K562 (cell line): Measurements from ENCODE around the gene DNALI1. TPM values are rescaled to one million over a fixed set of nuclear protein-coding genes. Genes with fewer than 3 reads are reported as not detected.

Experiments used
- ATAC-seq: fragments of 200-7000 bp; cut with Tn5 transposase; 3 replicates; pipeline ENCODE4 v1.9.1; 2020; ENCODE audit warnings: moderate library complexity
- Bru-seq: library from RNA; stranded (reverse); fragments of 400-500 nt; gene quantifications from one replicate; lab custom pipeline; 2021; lab: Mats Ljungman, UMichigan
- BruChase-seq, 2 experiments: library from RNA; stranded (reverse); fragments of 400-500 nt; gene quantifications; one replicate each; lab custom pipeline; 2021; lab: Mats Ljungman, UMichigan
- BruUV-seq: library from RNA; stranded (reverse); fragments of 400-500 nt; replicated peaks from 2 replicates; lab custom pipeline; 2021; lab: Mats Ljungman, UMichigan
- CTCF ChIA-PET: fragments of 300-600 bp; formaldehyde crosslinking; extraction: SDS; loops from one replicate; lab custom pipeline; 2021; ENCODE audit warnings: low intra/inter-chr PET ratio; lab: Yijun Ruan, JAX
- POLR2A ChIA-PET: fragments of 300-600, 350-650 bp; sonication (Branson Sonifier 250); formaldehyde crosslinking; extraction: SDS; loops from one replicate; lab custom pipeline; 2021; ENCODE audit warnings: antibody characterized with exemption, inconsistent platforms; lab: Yijun Ruan, JAX
- DNase-seq, 4 experiments: peaks; one replicate each; pipeline versions ENCODE4 v3.0.0 to v3.0.0-alpha.2; 2011 to 2018; ENCODE audit warnings: low spot score in 3 of 4, mixed read lengths in 3 of 4; ENCODE audit errors: extremely low read depth in 1 of 4
- FAIRE-seq: peaks from 2 replicates; lab custom pipeline; 2011; peaks lifted over from hg19 to GRCh38; lab: Jason Lieb, UNC
- H2AFZ ChIP-seq: 2 replicates; pipeline ENCODE4 v1.6.0; 2011; ENCODE audit warnings: low read depth, low read length, control low read depth, inconsistent platforms
- H3K27ac ChIP-seq: fragments of 200-600 bp; 3 replicates; pipeline ENCODE4 v1.8.0; 2011; ENCODE audit warnings: low read depth, mild to moderate bottlenecking, control low read depth, inconsistent platforms, low read length, moderate library complexity, mixed read lengths; ENCODE audit errors: extremely low read depth
- H3K27me3 ChIP-seq, 2 experiments: fragments of 300-600 bp in 1 of 2; 2 replicates in 1 of 2; 3 replicates in 1 of 2; pipeline versions ENCODE4 v1.6.0 to v1.8.0; 2011; ENCODE audit warnings: inconsistent platforms in 2 of 2, low read length in 2 of 2, mild to moderate bottlenecking in 1 of 2, mixed read lengths in 1 of 2, moderate library complexity in 1 of 2; ENCODE audit not compliant: control insufficient read depth in 2 of 2, insufficient read depth in 2 of 2
- H3K36me3 ChIP-seq: fragments of 300-600 bp; 3 replicates; pipeline ENCODE4 v1.8.0; 2011; ENCODE audit warnings: mild to moderate bottlenecking, low read length, inconsistent platforms; ENCODE audit not compliant: control insufficient read depth, insufficient read depth
- H3K4me1 ChIP-seq, 2 experiments: fragments of 200-600 bp in 1 of 2; replicated peaks in 1 of 2; 2 replicates in 1 of 2; 3 replicates in 1 of 2; pipeline versions ENCODE4 v1.5.1 to v1.8.0; 2011; ENCODE audit warnings: inconsistent platforms in 2 of 2, low read length in 2 of 2, mild to moderate bottlenecking in 1 of 2, mixed read lengths in 1 of 2, moderate library complexity in 1 of 2; ENCODE audit not compliant: control insufficient read depth in 2 of 2, insufficient read depth in 2 of 2
- H3K4me2 ChIP-seq: 2 replicates; pipeline ENCODE4 v1.6.1; 2011; ENCODE audit warnings: low read length, control low read depth, inconsistent platforms, mixed read lengths; ENCODE audit not compliant: insufficient read depth
- H3K4me3 ChIP-seq: fragments of 200-600 bp; sonication (generic), shearing (Covaris generic); 2 replicates; pipeline ENCODE4 v1.5.1; 2016; ENCODE audit warnings: control low read depth, inconsistent platforms
- H3K79me2 ChIP-seq: fragments of 200-600 bp; 3 replicates; pipeline ENCODE4 v1.8.0; 2011; ENCODE audit warnings: low read length, inconsistent platforms; ENCODE audit not compliant: control insufficient read depth, insufficient read depth
- H3K9ac ChIP-seq, 2 experiments: 2 replicates each; pipeline versions ENCODE4 v1.6.0 to v1.6.1; 2011; ENCODE audit warnings: low read depth in 2 of 2, low read length in 2 of 2, control low read depth in 1 of 2, inconsistent platforms in 1 of 2, mild to moderate bottlenecking in 1 of 2, mixed read lengths in 1 of 2; ENCODE audit not compliant: insufficient read depth in 1 of 2
- H3K9me1 ChIP-seq: one replicate; pipeline ENCODE4 v1.6.0; 2011; ENCODE audit warnings: inconsistent platforms, mild to moderate bottlenecking, low read length, moderate library complexity; ENCODE audit not compliant: control insufficient read depth, insufficient read depth
- H3K9me3 ChIP-seq: replicated peaks from 2 replicates; pipeline ENCODE4 v1.5.1; 2011; ENCODE audit warnings: low read depth, low read length, inconsistent platforms; ENCODE audit not compliant: control insufficient read depth, insufficient read depth
- H4K20me1 ChIP-seq: replicated peaks from 2 replicates; pipeline ENCODE4 v1.6.1; 2011; ENCODE audit warnings: low read length, inconsistent platforms, mixed read lengths; ENCODE audit not compliant: control insufficient read depth, insufficient read depth
- ATF1 ChIP-seq, 2 experiments: fragments of 450-650 bp in 1 of 2; IDR thresholded peaks; 2 replicates each; pipeline ENCODE4 v1.6.1; 2016; ENCODE audit warnings: missing compliant biosample characterization in 1 of 2, missing genetic modification characterization in 1 of 2
- ESRRA ChIP-seq: fragments of 450-650 bp; IDR thresholded peaks from 2 replicates; pipeline ENCODE4 v1.6.1; 2014; ENCODE audit warnings: low read depth, mild to moderate bottlenecking, moderate library complexity, borderline replicate concordance
- FOXJ3 ChIP-seq: sonication (generic); formaldehyde crosslinking; IDR thresholded peaks from 2 replicates; pipeline ENCODE4 v1.4.0; 2020; ENCODE audit warnings: mild to moderate bottlenecking, missing genetic modification reagents
- FOXK2 ChIP-seq, 2 experiments: fragments of 450-650 bp; IDR thresholded peaks in 1 of 2; conservative IDR thresholded peaks in 1 of 2; 2 replicates each; pipeline ENCODE4 v1.6.1; 2016; ENCODE audit warnings: low read depth in 2 of 2, mild to moderate bottlenecking in 1 of 2
- FUS ChIP-seq: fragments of 200-400 bp; formaldehyde crosslinking; optimal IDR thresholded peaks from 2 replicates; pipeline ENCODE3; 2017; ENCODE audit warnings: low read depth, low read length
- ILK ChIP-seq: fragments of 450-650 bp; IDR thresholded peaks from 2 replicates; pipeline ENCODE4 v1.6.1; 2016; ENCODE audit warnings: missing genetic modification characterization, low read depth, mild to moderate bottlenecking, missing compliant biosample characterization, moderate library complexity, borderline replicate concordance
- IRF2 ChIP-seq: sonication (generic); formaldehyde crosslinking; IDR thresholded peaks from 2 replicates; pipeline ENCODE4 v1.8.1; 2022; ENCODE audit warnings: mild to moderate bottlenecking, missing genetic modification reagents
- KDM5B ChIP-seq: fragments of 200-600 bp; sonication (generic); IDR thresholded peaks from 2 replicates; pipeline ENCODE4 v1.6.1; 2012; ENCODE audit warnings: low read depth, mild to moderate bottlenecking, moderate library complexity, low read length, control low read depth, inconsistent platforms; ENCODE audit not compliant: insufficient replicate concordance
- KLF16 ChIP-seq: IDR thresholded peaks from 2 replicates; pipeline ENCODE4 v1.6.1; 2016; ENCODE audit warnings: antibody characterized with exemption
- MLLT1 ChIP-seq, 2 experiments: fragments of 450-650 bp; IDR thresholded peaks; 2 replicates each; pipeline ENCODE4 v1.6.1; 2016
- POLR2A ChIP-seq: fragments of 450-650 bp; conservative IDR thresholded peaks from 2 replicates; pipeline ENCODE4 v1.6.1; 2016
- RFX1 ChIP-seq: fragments of 450-650 bp; IDR thresholded peaks from 2 replicates; pipeline ENCODE4 v1.6.1; 2016; ENCODE audit warnings: mild to moderate bottlenecking, moderate library complexity
- SAFB ChIP-seq: fragments of 200-400 bp; formaldehyde crosslinking; IDR thresholded peaks from 2 replicates; pipeline ENCODE4 v1.6.1; 2017; ENCODE audit warnings: low read depth, low read length, borderline replicate concordance
- ZBTB34 ChIP-seq: fragments of 250-450 bp; sonication (Bioruptor Pico); IDR thresholded peaks from 2 replicates; pipeline ENCODE4 v1.8.0; 2021; ENCODE audit warnings: mild to moderate bottlenecking, moderate library complexity
- ZNF274 ChIP-seq: IDR thresholded peaks from 2 replicates; pipeline ENCODE4 v1.6.1; 2011; ENCODE audit warnings: low read depth, mild to moderate bottlenecking, low read length, moderate library complexity, borderline replicate concordance
- ZNF324 ChIP-seq: fragments of 250-450 bp; sonication (Bioruptor Pico); IDR thresholded peaks from 2 replicates; pipeline ENCODE4 v1.4.0; 2020; ENCODE audit warnings: mild to moderate bottlenecking
- WGBS: fragments of 100-300 bp; shearing (Covaris generic); methylation state at CpG from one replicate; pipeline ENCODE4 v1.1.6; 2016; ENCODE audit warnings: low coverage, mixed read lengths; ENCODE audit not compliant: insufficient coverage; ENCODE audit errors: missing lambda C conversion rate; 5-methylcytosine and 5-hydroxymethylcytosine counted together
- in situ Hi-C: fragments of 300-500 bp; cut with MboI; formaldehyde crosslinking; loops from 4 replicates; pipeline ENCODE4 v1.15.0; 2018; ENCODE audit warnings: inconsistent platforms, mixed read lengths
- intact Hi-C: fragments of 100-400 bp; cut with micrococcal nuclease; formaldehyde crosslinking; loops from 2 replicates; pipeline ENCODE4 v1.14.2; 2022
- long read RNA-seq, 3 experiments: library from polyadenylated mRNA in 2 of 3; library from RNA in 1 of 3; unstranded in 2 of 3; stranded (forward) in 1 of 3; transcript quantifications; one replicate each; pipeline ENCODE4 v2.0.0, GENCODE V29; 2019 to 2022
- polyA minus RNA-seq, 3 experiments: library from RNA; depleted of rRNA, polyadenylated mRNA; stranded (reverse); fragments of >200 nt; gene quantifications; 2 replicates each; pipeline ENCODE4 v1.2.3, GENCODE V29; 2011
- polyA plus RNA-seq, 8 experiments: library from polyadenylated mRNA; depleted of rRNA in 4 of 8; stranded (reverse) in 5 of 8; unstranded in 3 of 8; fragments of >200 nt; fragmentation: Nextera tagmentation in 2 of 8; fragmentation: Illumina TruSeq in 1 of 8; extraction: Ambion mirVana in 2 of 8; extraction: Trizol in 1 of 8; gene quantifications; 2 replicates each; pipeline versions ENCODE4 v1.2.1 to v1.2.3, GENCODE V29; 2011 to 2014; ENCODE audit warnings: inconsistent platforms in 1 of 8, missing spikeins in 1 of 8
- total RNA-seq, 7 experiments: library from RNA; depleted of rRNA in 6 of 7; stranded (reverse); fragments of >200 nt in 6 of 7; fragmentation: Illumina TruSeq in 2 of 7; extraction: Trizol in 2 of 7; gene quantifications; 2 replicates each; pipeline versions ENCODE4 v1.2.1 to v1.2.3, GENCODE V29; 2011 to 2021; ENCODE audit warnings: low replicate concordance in 1 of 7

The DNALI1 gene
- total RNA-seq (2011; cell fraction: chromatin; rRNA removed; ENCODE audit: low replicate concordance) = 0.99 and 3.3 TPM in 2 replicates
- total RNA-seq (2011; cell fraction: nucleolus; rRNA removed) = 1.7 and 2.8 TPM in 2 replicates
- total RNA-seq (2011; cell fraction: nucleoplasm; rRNA removed) = 1.6 and 3.2 TPM in 2 replicates
- 0.78 and 1.0 TPM in 2 replicates for total RNA-seq (2014; rRNA removed)
- total RNA-seq (2014; rRNA removed; fragmentation: Illumina TruSeq; extraction: Trizol) = 0.87 and 1.1 TPM in 2 replicates
- total RNA-seq (2015; rRNA removed; fragmentation: Illumina TruSeq; extraction: Trizol) = 0.72 and 1.2 TPM in 2 replicates
- 0.89 and 2.2 TPM in 2 replicates for total RNA-seq (2021)
- 1.0 and 1.2 TPM in 2 replicates for polyA plus RNA-seq (2011; rRNA removed)
- 0.91 and 1.5 TPM in 2 replicates for polyA plus RNA-seq (2011; cell fraction: cytosol; rRNA removed)
- 4.1 and 9.0 TPM in 2 replicates for polyA plus RNA-seq (2011; cell fraction: nucleus; rRNA removed)
- 2.0 and 4.5 TPM in 2 replicates for polyA plus RNA-seq (2012)
- 1.3 and 1.7 TPM in 2 replicates for polyA plus RNA-seq (2014; fragmentation: Illumina TruSeq; extraction: Trizol)
- polyA plus RNA-seq (2014; fragmentation: Nextera tagmentation; extraction: Ambion mirVana) = 1 to 10 TPM in 1 of 2 experiments, under 1 TPM in 1; 0.87 to 2.0 TPM
- polyA plus RNA-seq (2014; rRNA removed) = 1.5 and 5.6 TPM in 2 replicates
- polyA minus RNA-seq (2011; rRNA and poly(A)+ RNA removed) = 0.48 and 0.84 TPM in 2 replicates
- 0.38 and 2.1 TPM in 2 replicates for polyA minus RNA-seq (2011; cell fraction: cytosol; rRNA and poly(A)+ RNA removed)
- 1.4 and 2.0 TPM in 2 replicates for polyA minus RNA-seq (2011; cell fraction: nucleus; rRNA and poly(A)+ RNA removed)
- percentile 34 among the genes with signal in this experiment for Bru-seq, nascent RNA
- percentile 35 among the genes with signal in this experiment for BruChase-seq, experiment 1, labeled RNA remaining after a 2-hour chase
- BruChase-seq, experiment 2, labeled RNA remaining after a 6-hour chase = percentile 38 among the genes with signal in this experiment
- long read RNA-seq, experiment 1, partial matches to known transcripts = 0 of 1 reads
- long read RNA-seq, experiment 1, other reads (novel, unspliced or antisense) = 0 of 1 reads
- long read RNA-seq, experiment 2, partial matches to known transcripts = 0 of 2 reads
- long read RNA-seq, experiment 2, other reads (novel, unspliced or antisense) = 2 of 2 reads
- long read RNA-seq, experiment 3 = 0 reads

- DNase-seq (peak; percentile 92 to 97 (median 95)), ATAC-seq (peak; percentile 83), FAIRE-seq (peak; percentile 71)
- ChIA-PET CTCF (no interaction called here), POLR2A (interaction anchor here (0.6 to 1.3 kb wide), 12 partner anchors 8 to 267 kb away, joined by 3 to 4 read pairs (median 4); no protein-coding TSS in a partner anchor)
- Histone ChIP-seq H3K4me1 (peaks cover 41% of the 10 kb centered on the region in 2 experiments), H3K27me3 (no peaks in the 10 kb centered on the region), H3K79me2 (peaks cover 25% of the 10 kb centered on the region), H3K36me3 (peaks cover 20% of the 10 kb centered on the region), H3K9me3 (peaks cover 9% of the 10 kb centered on the region), H3K9ac (peak within 1 kb of the TSS; percentile 60 to 75; a peak in 3 of 4 replicates), H3K27ac (peak within 1 kb of the TSS; percentile 63; the same call in 2 of the 3 replicates), H3K4me2 (peak within 1 kb of the TSS; percentile 81), H2AFZ (peak within 1 kb of the TSS; percentile 99), H4K20me1 (0 out of 2 replicates have a peak, but pooled peaks cover 14% of the 10 kb centered on the region), H3K9me1 (peaks cover 11% of the 10 kb centered on the region), H3K4me3 (no peak within 1 kb of the TSS)
- in situ Hi-C loops (no loop called here), intact Hi-C loops (loop anchor here (5.0 to 10.0 kb wide), 3 partner anchors 44 to 136 kb away; partner anchors contain the start of genes CDCA8, MEAF6 and ZC3H12A)
- BruUV-seq = no TSS peak
- WGBS = 41% methylated on average over 29 of the region's 31 CpGs
- peak; percentile 99 for TF ChIP-seq RFX1
- 0 out of 4 replicates have a peak, but pooled peaks of 1 of the 2 experiments have one; percentile 32 for TF ChIP-seq MLLT1 (IDR thresholded peaks at IDR 0.05)
- no peak for TF ChIP-seq FOXK2 (conservative IDR thresholded peaks at IDR 0.05 in 1 of 2, IDR thresholded peaks at IDR 0.05 in 1 of 2; ENCODE audit: low read depth in 2 of 2)
- TF ChIP-seq SAFB = no peak
- TF ChIP-seq ZNF324 = no peak
- no peak for TF ChIP-seq ILK (tag)
- TF ChIP-seq KDM5B = no peak
- TF ChIP-seq ZNF274 = no peak
- no peak for TF ChIP-seq KLF16
- peak; percentile 68 for TF ChIP-seq POLR2A
- TF ChIP-seq FOXJ3 (CRISPR knock-in tag) = peak; percentile 65
- TF ChIP-seq ATF1 (CRISPR knock-in tag; IDR thresholded peaks at IDR 0.05) = no peak
- 0 out of 2 replicates have a peak, but pooled peaks have one; percentile 7 for TF ChIP-seq ATF1 (tag; IDR thresholded peaks at IDR 0.05)
- TF ChIP-seq FUS = no peak
- TF ChIP-seq IRF2 (CRISPR knock-in tag) = no peak
- no peak for TF ChIP-seq ZBTB34 (CRISPR knock-in tag)
- no peak; the same call in 1 of the 2 replicates for TF ChIP-seq ESRRA
Observed at GRCh38 chr1:37556712-37557196, at the start of gene DNALI1. TSS of gene DNALI1 (plus strand) at chr1:37556940. CDS start at chr1:37556995, 55 bp downstream.
